ENCODE results near the gene ACOT11. TPM values are rescaled to one million over a fixed set of nuclear protein-coding genes. Genes with fewer than 3 reads are reported as not detected.
A peak's percentile ranks its signal among the peaks of the same experiment; 100 is the strongest.
"Not testable (repeated sequence)": the region's sequence is repeated elsewhere in the genome, so short reads cannot be mapped to it uniquely, and the experiment has no call there.

Gene ACOT11
- under 1 TPM; 0.67 to 0.78 TPM for total RNA-seq
- total RNA-seq, result 0.98 to 2.1 reads per million in 2 donors

DNA sequence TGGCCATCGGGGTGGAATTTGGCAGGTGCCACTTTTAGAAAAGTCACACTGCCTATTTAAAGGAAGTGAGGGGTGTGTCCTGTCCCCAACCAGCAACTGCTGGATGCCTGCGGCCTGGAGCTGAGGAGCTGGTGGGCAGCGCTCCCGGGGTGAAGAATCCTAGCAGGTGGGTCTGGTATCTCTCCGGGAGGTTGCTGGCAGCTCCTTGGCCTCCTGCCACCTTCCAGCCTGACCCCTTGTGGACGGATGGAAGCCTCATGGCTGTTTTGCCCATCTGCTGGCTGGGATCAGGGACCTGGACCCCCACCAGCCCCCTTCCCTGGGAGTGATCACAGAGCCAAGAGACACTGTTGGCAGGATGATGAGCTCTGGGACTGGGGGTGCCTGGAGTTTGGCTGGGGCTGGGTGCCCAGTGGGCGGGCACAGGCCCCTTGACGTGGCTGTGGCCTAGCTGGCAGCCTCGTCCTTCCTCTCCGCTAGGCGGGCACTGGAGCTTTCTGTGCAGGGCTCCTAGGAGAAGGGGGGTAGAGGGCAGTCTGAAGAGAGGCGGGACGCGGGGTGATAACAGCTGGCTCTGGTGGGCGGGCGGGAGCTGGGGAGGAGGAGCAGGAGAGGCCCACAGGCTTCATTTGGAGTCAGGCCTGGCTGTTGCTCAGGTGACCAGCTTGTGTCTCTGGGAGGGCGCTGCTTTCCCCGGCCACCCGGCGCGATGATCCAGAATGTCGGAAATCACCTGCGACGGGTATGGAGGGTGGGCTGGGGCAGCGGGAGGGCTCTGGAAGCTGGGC, at the start of gene ACOT11:
Gene ACOT11 (plus strand): TSS at position 628 of the 788 bp plus-strand sequence. CDS start 82 bp downstream, at position 710.
- no peak for DNase-seq
- Mint-ChIP-seq H3K27me3 (no peaks in the 10 kb centered on the region), H3K4me3 (no peak within 1 kb of the TSS), H3K4me1 (peaks cover 16% of the 10 kb centered on the region), H3K27ac (no peak within 1 kb of the TSS), H3K36me3 (ENCODE audit: low read depth) (no peaks in the 10 kb centered on the region)
- ATAC-seq, result no peak
- no peaks in the 10 kb centered on the region for H3K9me3 ChIP-seq (ENCODE audit: control insufficient read depth, low read length, poor library complexity, severe bottlenecking)

DNA sequence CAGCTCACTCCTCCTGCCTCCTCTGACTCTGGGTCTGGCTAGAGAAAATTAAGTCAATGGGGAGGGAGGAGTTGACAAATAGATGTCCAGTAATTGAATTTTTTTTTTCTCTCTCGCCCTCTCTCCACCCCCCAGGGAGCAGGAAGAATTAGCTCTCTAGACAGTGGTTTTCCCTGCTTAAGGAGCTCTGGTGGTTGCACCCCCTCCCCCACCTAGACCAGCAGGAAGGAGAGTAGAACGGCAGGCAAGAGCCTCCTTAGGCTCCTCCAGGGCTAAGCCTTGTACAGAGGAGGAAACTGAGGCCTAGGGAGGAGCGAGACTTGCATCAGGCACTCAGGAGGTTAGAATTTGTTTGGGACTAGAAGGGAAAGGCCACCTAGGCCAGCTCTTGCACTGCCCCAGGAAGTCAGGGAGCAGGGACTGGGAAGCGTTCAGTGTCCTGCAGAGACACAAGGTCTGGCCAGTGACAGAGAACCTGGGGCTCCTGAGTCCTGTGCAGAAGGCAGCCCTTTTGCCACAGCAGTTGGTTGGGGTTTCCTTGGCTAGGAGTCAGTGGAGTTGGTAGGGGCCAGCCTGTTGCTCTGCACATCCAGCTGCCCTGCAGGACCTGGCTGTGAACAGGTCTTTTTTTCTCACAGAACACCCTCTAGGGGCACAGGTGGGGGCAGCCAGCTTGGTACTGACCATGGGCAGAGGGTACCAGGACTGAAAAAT, 49.5 kb upstream of the ACOT11 start:
- Mint-ChIP-seq H3K36me3 (ENCODE audit: low read depth) (peaks cover 16% of the 10 kb centered on the region), H3K27ac (no peak overlapping the region), H3K4me1 (peaks cover 2% of the 10 kb centered on the region), H3K27me3 (peaks cover 75% of the 10 kb centered on the region), H3K4me3 (peak overlapping the region; percentile 81)
- no peaks in the 10 kb centered on the region for H3K9me3 ChIP-seq (ENCODE audit: control insufficient read depth, low read length, poor library complexity, severe bottlenecking)
- DNase-seq (no peak), ATAC-seq (no peak)

DNA sequence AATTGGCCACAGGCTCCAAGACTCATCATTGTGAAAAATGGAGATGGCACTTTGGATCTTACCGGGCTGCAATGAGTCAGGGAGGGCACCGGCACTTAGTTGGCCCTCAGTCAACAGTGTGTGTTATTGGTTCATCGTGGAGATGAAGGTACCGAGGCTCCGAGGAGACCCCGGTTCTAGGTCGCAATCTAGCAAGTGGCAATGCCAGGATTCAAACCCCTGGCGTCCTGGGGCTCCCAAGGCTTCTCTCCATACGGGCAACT, 49.0 kb upstream of the ACOT11 start:
- H3K27me3 Mint-ChIP-seq, result peaks cover 72% of the 10 kb centered on the region
- H3K4me1 Mint-ChIP-seq, result peaks cover 2% of the 10 kb centered on the region
- no peak overlapping the region for H3K27ac Mint-ChIP-seq
- no peak for ATAC-seq
- DNase-seq, result no peak
- H3K9me3 ChIP-seq (ENCODE audit: control insufficient read depth, low read length, poor library complexity, severe bottlenecking), result no peaks in the 10 kb centered on the region
- peaks cover 16% of the 10 kb centered on the region for H3K36me3 Mint-ChIP-seq (ENCODE audit: low read depth)
- peak overlapping the region; percentile 81 for H3K4me3 Mint-ChIP-seq

- Mint-ChIP-seq H3K4me1 (peaks cover 2% of the 10 kb centered on the region), H3K27me3 (peaks cover 68% of the 10 kb centered on the region)
- H3K9me3 ChIP-seq (ENCODE audit: control insufficient read depth, low read length, poor library complexity, severe bottlenecking), result no peaks in the 10 kb centered on the region
Observed at GRCh38 chr1:54499360-54500106, 48.5 kb upstream of the ACOT11 start.

DNA sequence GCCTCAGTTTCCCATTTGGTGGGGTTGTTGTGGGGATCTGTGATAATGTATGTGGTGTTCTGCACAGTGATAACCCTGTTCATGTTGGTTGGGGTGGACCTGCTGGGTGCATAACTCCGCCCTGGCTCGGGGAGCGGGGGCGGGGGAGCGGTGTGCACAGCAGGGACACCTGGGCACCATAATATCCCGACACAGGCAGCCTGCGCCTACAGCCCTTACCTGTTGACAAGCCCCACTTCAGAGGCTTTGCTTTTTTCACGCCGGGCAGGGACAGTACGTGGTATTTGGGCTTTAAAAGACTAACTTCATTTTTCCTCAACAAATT, 48.0 kb upstream of the ACOT11 start:
- ATAC-seq (no peak), DNase-seq (no peak)
- Mint-ChIP-seq H3K27me3 (peaks cover 62% of the 10 kb centered on the region), H3K4me1 (peaks cover 2% of the 10 kb centered on the region), H3K27ac (no peak overlapping the region), H3K4me3 (peak overlapping the region; percentile 81), H3K36me3 (ENCODE audit: low read depth) (peaks cover 16% of the 10 kb centered on the region)
- no peaks in the 10 kb centered on the region for H3K9me3 ChIP-seq (ENCODE audit: control insufficient read depth, low read length, poor library complexity, severe bottlenecking)

More at GRCh38 chr1:54499360-54500106, 48.5 kb upstream of the ACOT11 start:
- peak overlapping the region; percentile 81 for H3K4me3 Mint-ChIP-seq
- DNase-seq, result no peak
- no peak overlapping the region for H3K27ac Mint-ChIP-seq
- peaks cover 16% of the 10 kb centered on the region for H3K36me3 Mint-ChIP-seq (ENCODE audit: low read depth)
- peak; percentile 77 for ATAC-seq

DNA sequence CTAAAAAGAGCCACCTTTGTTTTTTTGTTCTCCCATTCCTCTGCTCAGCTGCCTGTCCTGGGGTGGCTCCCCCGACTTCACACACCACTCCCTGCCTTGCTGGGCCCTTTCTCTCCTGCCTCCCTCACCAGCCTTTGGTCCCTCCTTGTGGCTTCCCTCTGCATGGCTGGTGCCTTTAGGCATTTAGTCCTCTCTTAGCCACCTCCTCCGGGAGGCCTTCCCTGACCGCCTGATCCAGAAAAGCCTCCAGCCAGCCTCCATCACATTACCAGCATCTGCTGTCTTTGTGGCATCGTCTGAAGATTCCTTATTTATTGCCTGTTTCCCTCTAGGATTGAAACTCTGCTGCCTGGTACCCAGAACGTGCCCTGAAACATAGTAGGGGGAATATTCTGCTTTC, 46.2 kb upstream of the ACOT11 start:
- peaks cover 44% of the 10 kb centered on the region for H3K27me3 Mint-ChIP-seq
- ATAC-seq (no peak), DNase-seq (no peak)
- peaks cover 15% of the 10 kb centered on the region for H3K36me3 Mint-ChIP-seq (ENCODE audit: low read depth)
- no peak overlapping the region for H3K27ac Mint-ChIP-seq
- no peak overlapping the region for H3K4me3 Mint-ChIP-seq
- H3K4me1 Mint-ChIP-seq, result peaks cover 4% of the 10 kb centered on the region
- no peaks in the 10 kb centered on the region for H3K9me3 ChIP-seq (ENCODE audit: control insufficient read depth, low read length, poor library complexity, severe bottlenecking)

GRCh38 chr1:54502342-54502741, 45.7 kb upstream of the ACOT11 start:
- peaks cover 40% of the 10 kb centered on the region for H3K27me3 Mint-ChIP-seq

GRCh38 chr1:54506594-54506993, 41.4 kb upstream of the ACOT11 start:
- peaks cover 10% of the 10 kb centered on the region for H3K36me3 Mint-ChIP-seq (ENCODE audit: low read depth)
- no peak overlapping the region for H3K4me3 Mint-ChIP-seq
- H3K9me3 ChIP-seq (ENCODE audit: control insufficient read depth, low read length, poor library complexity, severe bottlenecking), result no peaks in the 10 kb centered on the region
- no peak overlapping the region for H3K27ac Mint-ChIP-seq
- ATAC-seq (no peak), DNase-seq (no peak)
- peaks cover 30% of the 10 kb centered on the region for H3K27me3 Mint-ChIP-seq
- H3K4me1 Mint-ChIP-seq, result peaks cover 2% of the 10 kb centered on the region

More at GRCh38 chr1:54502342-54502741, 45.7 kb upstream of the ACOT11 start:
- Mint-ChIP-seq H3K4me3 (no peak overlapping the region), H3K27ac (no peak overlapping the region), H3K36me3 (ENCODE audit: low read depth) (peaks cover 15% of the 10 kb centered on the region), H3K4me1 (peaks cover 4% of the 10 kb centered on the region)
- no peak for DNase-seq
- H3K9me3 ChIP-seq (ENCODE audit: control insufficient read depth, low read length, poor library complexity, severe bottlenecking), result no peaks in the 10 kb centered on the region
- no peak for ATAC-seq

GRCh38 chr1:54507033-54507870, 40.8 kb upstream of the ACOT11 start:
- Mint-ChIP-seq H3K4me1 (peaks cover 2% of the 10 kb centered on the region), H3K36me3 (ENCODE audit: low read depth) (peaks cover 6% of the 10 kb centered on the region), H3K4me3 (no peak overlapping the region), H3K27ac (peak overlapping the region; percentile 16), H3K27me3 (peaks cover 24% of the 10 kb centered on the region)
- no peaks in the 10 kb centered on the region for H3K9me3 ChIP-seq (ENCODE audit: control insufficient read depth, low read length, poor library complexity, severe bottlenecking)
- ATAC-seq, result no peak
- DNase-seq, result no peak

- Mint-ChIP-seq H3K4me3 (no peak overlapping the region), H3K4me1 (peaks cover 2% of the 10 kb centered on the region), H3K27me3 (peaks cover 22% of the 10 kb centered on the region), H3K36me3 (ENCODE audit: low read depth) (no peaks in the 10 kb centered on the region), H3K27ac (no peak overlapping the region)
- ATAC-seq (no peak), DNase-seq (no peak)
- H3K9me3 ChIP-seq (ENCODE audit: control insufficient read depth, low read length, poor library complexity, severe bottlenecking), result no peaks in the 10 kb centered on the region
Observed at GRCh38 chr1:54510715-54511270, 37.2 kb upstream of the ACOT11 start.

DNA sequence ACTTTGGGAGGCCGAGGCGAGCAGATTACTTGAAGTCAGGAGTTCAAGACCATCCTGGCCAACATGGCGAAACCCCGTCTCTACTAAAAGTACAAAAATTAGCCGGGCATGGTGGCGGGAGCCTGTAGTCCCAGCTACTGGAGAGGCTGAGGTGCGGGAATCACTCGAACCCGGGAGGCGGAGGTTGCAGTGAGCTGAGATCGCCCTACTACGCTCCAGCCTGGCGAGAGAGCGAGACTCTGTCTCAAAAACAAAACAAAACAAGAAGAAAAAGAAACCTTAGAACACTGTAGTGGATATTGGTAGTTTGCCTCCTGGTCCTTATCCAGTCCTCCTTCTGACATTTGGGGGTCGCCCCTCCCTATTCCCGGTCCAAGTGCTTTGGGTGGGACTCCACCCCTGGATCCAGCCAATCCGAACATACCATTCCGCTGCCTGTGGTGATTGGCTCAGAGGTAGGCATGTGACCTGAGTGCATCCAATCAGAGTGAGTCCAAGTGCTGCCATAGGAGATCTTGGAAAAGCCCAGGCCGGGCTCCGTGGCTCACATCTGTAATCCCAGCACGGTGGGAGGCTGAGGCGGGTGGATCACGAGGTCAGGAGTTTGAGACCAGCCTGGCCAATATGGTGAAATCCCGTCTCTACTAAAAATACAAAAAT, 34.0 kb upstream of the ACOT11 start:
- not testable (repeated sequence) for DNase-seq, ATAC-seq, H3K27ac Mint-ChIP-seq

DNA sequence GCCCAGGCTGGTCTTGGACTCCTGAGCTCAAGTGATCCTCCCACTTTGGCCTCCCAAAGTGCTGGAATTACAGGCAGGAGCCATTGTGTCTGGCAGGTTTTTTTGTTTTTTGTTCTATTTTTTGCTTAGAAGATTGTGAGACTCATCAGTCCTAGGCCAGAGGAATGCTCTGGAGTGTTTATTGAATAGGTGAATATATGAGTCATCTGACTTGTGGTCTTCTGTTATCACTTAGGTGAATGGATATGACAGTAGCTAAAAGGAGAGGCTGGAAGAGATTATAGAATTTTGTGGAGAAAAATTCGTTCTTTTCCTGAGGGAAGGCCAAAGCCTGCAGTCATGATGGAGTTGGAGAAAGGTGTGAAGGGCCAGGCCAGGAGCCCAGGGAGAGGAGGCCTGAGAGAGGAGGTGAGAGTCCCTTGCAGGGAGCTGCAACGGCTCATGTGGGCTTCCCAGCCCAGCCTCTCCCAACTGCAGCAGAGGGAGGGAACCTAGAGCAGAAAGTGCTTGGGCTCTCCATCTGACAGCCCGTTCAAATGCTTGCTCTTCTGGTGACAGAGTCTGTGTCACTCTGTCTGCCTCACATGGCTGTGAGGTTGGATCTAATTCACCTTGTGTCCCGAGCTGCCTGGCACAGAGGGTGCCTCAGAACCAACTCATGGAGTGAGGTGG, 31.6 kb upstream of the ACOT11 start:
- no peak for ATAC-seq
- no peak overlapping the region for H3K4me3 Mint-ChIP-seq
- peaks cover 22% of the 10 kb centered on the region for H3K27me3 Mint-ChIP-seq
- peaks cover 2% of the 10 kb centered on the region for H3K36me3 Mint-ChIP-seq (ENCODE audit: low read depth)
- H3K4me1 Mint-ChIP-seq, result peaks cover 5% of the 10 kb centered on the region
- H3K9me3 ChIP-seq (ENCODE audit: control insufficient read depth, low read length, poor library complexity, severe bottlenecking), result no peaks in the 10 kb centered on the region
- H3K27ac Mint-ChIP-seq, result no peak overlapping the region
- DNase-seq, result no peak

More for the DNA sequence above, 34.0 kb upstream of the ACOT11 start:
- not testable (repeated sequence) for H3K4me3 Mint-ChIP-seq; H3K36me3 Mint-ChIP-seq (ENCODE audit: low read depth); H3K9me3 ChIP-seq (ENCODE audit: control insufficient read depth, low read length, poor library complexity, severe bottlenecking); H3K4me1 Mint-ChIP-seq
- H3K27me3 Mint-ChIP-seq, result peaks cover 33% of the 10 kb centered on the region

Measured in T-helper 17 cell (primary cell).